Fibroblast of upper back skin (primary cell): Measurements from ENCODE around the gene NOSTRIN.
"Not testable (repeated sequence)": the region's sequence is repeated elsewhere in the genome, so short reads cannot be mapped to it uniquely, and the experiment has no call there.

Experiments used
- DNase-seq: peaks from one replicate; pipeline ENCODE4 v3.0.0-alpha.2; 2013

NOSTRIN gene

DNA sequence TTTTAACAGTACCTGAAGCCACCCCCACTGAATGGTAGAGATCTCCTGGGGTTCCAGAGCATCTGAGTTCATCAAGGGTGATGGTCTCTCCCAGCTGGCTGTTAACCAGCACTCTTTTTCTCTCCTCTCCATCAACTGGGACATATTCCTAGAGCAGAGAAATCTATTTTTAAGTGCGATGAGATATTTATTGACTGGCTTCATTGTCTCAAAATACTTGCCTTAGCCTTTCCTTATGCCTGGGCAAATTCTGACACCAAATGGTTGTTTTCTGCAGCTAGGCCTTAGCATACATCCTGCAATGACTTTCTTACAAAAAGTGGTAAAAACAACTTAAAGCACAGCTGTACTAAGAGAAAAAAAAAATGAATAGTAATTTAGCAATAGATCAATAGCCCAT lies 19.6 kb downstream of the NOSTRIN start:
- DNase-seq: no peak

DNA sequence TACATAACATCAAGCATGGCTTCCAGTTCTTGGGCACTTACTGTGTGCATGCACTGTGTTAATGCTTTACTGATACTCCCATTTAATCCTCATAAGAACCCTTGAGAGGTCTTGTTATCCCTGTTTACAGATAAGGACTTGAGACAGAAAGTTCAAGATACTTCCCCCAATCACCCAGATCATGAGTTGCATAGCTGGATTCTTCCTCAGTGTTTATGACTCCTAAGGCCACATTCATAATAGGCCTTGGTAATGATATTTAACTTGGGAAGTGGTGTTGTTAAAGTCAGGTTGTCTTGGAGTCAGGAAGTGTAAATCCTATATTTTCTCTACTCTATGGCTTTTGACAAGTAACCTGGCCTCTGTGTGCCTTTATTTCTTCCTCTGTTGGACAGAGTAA lies 22.7 kb downstream of the NOSTRIN start:
- DNase-seq: no peak

DNA sequence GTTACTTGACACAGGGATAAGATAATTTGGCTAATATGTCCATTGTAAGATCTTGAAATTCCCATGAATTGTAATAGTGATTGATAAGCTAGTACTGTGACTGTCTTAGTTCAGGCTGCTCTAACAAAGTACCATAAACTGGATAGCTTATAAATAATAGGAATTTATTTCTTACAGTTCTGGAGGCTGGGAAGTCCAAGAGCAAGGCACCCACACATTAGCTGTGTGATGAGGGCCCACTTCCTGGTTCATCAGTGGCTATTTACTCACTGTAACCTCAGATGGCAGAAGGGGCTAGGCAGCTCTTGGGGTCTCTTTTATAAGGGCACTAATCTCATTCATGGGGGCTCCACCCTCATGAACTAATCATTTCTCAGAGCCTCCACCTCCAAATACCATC lies 28.5 kb downstream of the NOSTRIN start:
- no peak for DNase-seq

DNA sequence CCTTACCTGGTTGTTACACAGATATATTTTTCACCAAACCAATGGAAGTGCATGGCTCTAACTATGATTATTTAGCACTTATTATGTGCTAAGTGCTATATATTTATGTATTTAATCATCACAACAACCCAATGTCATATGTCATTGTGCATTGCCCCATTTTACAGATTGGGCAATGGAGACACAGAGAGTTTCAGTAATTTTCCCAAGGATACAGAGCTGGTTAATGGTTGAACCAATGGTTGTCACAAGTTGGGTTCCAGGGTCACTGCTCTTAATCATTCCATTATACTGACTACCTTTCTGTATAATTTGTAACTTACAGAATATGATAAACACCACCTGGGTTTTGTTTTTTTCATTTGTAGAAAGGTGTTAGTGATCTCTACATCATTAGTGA lies 29.2 kb downstream of the NOSTRIN start:
- no peak for DNase-seq

DNA sequence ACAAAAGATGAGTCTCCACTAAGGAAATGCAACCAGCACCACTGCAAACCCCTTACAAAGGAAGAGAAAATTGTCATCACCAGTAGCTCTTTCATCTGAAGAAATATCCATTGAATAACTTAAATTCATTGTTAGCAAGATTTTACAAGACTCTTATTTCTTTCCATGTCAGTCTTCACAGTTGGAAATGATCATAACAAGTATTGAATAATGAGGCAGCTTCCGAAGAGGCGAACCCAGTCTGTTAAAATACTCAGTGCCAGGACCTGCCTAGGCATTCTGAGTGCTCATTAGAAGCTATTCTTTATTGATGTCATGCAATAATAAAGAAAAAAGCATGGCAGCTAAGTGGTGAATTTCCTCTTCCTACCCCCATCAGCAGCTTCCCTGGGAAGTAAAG lies 33.5 kb downstream of the NOSTRIN start:
- DNase-seq: no peak

DNA sequence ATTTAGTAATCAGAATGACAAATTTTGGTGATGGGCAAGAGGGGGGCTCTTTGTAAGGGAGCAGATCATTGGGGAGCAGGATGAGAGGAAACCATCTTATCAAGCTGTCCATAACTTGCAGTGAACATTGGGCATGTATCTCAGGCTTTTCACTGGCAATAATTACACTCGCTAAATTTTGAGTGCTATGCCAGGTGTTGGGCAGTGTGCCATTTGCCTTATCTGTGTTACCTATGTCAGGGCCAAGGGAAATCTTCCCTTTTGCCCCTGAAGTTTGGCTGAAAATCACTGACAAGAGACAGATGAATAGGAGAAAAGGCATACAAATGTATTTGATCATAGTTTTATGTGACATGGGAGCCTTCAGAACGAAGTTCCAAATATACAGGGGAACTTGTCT lies 39.0 kb downstream of the NOSTRIN start:
- no peak for DNase-seq

DNA sequence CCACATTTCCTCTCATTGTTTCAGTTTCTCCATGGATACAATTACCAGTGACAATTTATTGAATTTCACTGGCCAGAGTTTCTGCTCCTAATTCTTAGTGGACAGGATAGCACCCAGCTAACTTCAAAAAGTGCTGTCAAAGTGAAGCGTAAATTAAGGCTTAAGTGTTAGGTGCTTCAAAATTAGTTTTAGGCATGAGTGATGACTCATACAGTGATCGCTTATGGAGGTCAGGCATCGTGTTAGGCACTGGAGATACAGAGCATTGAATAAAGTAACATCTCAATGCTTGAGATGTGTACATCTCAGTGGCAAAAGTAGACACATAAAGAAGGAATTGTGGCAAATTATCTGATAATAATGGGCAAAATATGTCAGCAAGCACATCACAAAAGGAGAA lies 40.8 kb downstream of the NOSTRIN start:
- no peak for DNase-seq

DNA sequence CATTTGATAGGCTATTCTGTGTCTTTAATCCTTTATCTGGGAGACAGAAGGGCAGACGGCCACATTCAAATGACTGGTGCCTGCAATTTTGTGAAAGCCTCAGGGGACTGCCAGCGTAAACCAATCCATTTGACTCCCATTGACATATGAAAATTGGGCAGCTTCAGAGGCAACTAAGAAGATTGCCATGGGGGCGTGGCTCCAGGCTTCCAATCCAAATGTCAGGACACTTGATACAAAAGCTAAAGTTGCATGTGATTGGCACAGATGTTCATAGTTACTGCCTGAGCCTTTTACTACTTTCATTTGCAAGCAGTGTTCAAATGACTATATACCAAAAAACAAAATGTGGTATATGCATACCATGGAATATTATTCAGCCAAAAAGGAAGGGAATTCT lies 45.8 kb downstream of the NOSTRIN start:
- DNase-seq: no peak

DNA sequence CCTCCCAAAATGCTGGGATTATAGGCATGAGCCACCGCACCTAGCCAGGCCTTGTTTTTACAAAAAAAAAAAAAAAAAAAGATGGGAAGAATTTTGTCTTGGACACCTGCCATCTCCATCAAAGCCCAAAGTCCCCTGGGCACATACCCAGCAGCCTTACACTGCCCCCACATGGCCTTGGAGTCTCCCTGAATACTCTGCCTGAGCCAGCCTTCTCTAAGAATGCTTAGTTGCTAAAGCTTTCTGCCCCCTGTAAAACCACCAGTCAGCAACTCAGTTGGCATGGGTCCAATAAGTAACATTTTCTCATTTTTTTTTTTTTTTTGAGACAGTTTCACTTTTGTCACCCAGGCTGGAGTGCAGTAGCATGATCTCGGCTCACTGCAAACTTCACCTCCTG lies 47.2 kb downstream of the NOSTRIN start:
- peak; percentile 44 for DNase-seq

DNA sequence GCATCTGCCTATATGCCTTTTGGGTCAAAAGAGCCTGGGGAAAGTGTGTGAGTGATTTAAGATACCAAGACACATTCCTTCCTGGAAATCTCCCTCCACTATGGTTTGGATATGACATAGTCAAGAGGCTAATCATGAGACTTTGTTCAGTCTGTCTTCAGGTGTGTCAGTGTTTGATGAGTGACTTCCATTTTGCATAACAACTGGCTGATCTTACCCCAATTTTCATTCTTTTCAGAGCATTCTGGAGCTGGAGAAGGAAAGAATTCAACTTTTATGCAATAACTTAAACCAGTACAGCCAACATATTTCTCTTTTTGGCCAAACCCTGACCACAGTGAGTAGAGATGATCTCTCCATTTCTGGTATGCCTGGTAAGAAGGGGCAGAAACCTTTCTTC lies 48.4 kb downstream of the NOSTRIN start:
- peak; percentile 31 for DNase-seq

DNA sequence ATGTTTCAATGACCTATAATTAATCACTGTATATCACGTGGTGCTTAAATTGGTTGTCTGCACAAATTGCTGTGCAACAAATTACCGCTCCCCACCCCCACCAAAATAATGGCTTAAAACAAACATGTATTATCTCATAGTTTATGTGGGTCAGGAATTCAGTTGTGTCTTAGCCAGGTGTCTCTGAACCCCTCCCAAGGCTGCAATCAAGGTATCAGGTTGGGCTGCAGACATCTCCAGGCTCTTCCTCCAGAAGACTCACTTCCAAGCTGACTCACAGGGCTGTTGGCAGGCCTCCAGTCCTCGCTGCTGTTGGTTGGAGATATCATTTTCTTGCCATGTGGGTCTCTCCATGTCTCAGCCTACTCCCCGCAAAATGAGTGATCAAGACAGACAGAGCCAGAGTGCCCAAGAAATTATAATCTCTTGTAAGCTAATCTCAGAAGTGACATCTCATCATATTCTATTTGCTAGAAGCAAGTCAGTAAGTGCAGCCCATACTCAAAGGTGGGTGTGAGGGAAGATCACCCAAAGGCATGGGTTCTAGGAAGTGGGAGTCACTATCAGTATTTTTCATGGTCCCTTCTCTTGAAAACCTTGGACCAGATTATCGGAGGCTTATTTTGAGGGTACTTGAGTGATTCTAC lies 49.4 kb downstream of the NOSTRIN start:
- DNase-seq: peak; percentile 79

DNA sequence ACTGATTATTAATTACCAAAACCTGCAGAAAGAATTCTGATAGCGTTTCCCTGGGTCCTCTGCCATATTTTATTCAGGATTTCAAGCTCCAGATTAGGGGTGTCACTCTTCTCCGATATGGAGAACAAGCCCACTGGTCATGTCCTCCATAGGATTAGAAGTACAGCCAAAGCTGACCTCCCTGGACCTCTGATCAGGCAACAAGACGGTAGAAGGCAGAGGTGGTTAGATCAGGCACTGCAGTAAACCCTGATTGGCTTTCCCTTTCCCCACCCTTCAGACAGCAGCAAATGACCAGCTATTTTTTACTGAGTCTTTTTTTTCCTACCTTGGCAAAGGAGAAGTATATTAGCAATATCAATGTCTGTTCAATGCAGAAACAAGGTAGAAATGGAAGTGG lies 50.0 kb downstream of the NOSTRIN start:
- no peak for DNase-seq

DNA sequence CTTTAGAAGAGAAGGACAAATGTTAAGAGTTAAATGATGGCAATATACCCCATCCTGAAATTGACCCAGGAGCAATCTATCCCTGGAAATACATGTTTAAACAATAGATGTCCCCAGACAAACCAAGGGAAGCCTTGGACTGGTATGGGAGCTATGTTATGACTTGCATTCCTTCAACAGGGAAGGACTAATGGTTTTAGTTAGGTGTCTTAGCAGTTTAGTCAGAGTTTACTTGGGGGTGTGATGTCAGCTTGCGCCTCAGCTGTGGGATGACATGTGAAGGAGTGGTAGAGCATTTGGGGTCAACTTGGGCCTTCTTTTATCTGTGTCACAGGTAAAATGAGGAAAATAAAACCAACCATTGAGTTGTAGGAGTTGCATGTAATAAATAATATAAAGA lies 51.0 kb downstream of the NOSTRIN start:
- no peak for DNase-seq

DNA sequence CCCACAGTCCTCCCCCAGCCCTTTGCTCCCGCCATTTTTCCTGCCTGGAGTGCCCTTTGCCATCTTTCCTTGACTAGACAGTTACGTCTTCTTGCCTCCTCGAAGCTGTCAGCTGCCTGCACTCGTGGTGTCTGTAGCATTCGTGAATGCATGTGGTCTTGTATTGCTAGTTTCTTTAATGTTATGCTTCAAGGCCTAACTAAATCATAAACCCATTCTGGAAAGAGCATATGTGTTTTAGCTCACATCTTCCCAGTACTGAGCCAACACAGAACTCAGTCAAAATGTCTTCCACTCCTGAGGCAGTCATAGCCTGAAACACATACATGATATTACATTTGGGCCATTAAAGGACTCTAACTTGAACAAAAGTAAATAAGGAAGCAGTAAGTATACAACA lies 52.2 kb downstream of the NOSTRIN start:
- no peak for DNase-seq

DNA sequence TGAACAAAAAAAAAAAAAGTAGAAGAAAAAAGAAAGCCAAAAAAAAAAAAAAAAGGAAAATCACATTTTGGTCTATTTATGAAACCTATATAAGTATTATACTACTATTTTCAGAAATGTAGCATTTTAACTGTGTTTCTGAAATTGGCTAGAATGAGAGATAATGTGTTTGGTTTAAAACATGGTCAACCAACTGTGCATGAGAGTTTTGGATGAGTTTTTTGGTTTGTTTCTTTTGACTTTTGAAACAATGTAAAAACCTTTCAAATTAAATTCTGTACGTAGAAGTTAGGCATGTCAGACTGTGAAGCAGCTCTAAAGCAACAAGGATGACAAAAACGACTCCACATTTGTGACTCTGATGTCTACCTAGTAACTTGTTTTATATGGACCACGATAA lies 53.2 kb downstream of the NOSTRIN start:
- DNase-seq: no peak

DNA sequence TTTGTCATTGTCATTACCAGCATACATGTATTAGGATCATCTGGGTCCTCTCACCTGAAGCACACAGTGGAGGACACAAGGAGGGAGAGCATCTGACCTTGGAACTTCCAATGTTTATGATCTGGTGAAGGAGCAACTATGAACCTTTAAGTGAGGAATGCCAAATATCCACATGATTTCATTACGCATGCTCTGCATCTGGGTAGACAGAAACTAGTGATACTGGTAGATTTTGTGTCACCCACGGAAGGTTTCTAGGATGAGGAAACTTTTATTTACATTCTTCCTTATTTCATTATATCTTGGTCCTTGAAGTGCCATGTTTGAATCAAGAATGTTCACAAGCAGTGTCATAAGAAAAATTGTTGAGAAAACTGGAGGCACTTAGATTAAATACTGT lies 55.7 kb downstream of the NOSTRIN start:
- DNase-seq: no peak

DNA sequence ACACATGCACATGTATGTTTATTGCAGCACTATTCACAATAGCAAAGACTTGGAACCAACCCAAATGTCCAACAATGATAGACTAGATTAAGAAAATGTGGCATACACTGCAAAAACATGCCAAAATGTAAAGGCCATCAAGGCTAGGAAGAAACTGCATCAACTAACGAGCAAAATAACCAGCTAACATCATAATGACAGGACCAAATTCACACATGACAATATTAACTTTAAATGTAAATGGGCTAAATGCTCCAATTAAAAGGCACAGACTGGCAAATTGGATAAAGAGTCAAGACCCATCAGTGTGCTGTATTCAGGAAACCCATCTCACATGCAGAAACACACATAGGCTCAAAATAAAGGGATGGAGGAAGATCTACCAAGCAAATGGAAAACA lies 64.7 kb downstream of the NOSTRIN start:
- DNase-seq: not testable (repeated sequence)

DNA sequence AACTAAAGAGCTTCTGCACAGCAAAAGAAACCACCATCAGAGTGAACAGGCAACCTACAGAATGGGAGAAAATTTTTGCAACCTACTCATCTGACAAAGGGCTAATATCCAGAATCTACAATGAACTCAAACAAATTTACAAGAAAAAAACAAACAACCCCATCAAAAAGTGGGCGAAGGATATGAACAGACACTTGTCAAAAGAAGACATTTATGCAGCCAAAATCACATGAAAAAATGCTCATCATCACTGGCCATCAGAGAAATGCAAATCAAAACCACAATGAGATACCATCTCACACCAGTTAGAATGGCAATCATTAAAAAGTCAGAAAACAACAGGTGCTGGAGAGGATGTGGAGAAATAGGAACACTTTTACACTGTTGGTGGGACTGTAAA lies 67.9 kb downstream of the NOSTRIN start:
- not testable (repeated sequence) for DNase-seq

DNA sequence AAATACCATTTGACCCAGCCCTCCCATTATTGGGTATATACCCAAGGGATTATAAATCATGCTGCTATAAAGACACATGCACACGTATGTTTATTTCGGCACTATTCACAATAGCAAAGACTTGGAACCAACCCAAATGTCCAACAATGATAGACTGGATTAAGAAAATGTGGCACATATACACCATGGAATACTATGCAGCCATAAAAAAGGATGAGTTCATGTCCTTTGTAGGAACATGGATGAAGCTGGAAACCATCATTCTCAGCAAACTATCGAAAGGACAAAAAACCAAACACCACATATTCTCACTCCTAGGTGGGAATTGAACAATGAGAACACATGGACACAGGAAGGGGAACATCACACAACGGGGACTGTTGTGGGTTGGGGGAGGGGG lies 68.4 kb downstream of the NOSTRIN start:
- not testable (repeated sequence) for DNase-seq

DNA sequence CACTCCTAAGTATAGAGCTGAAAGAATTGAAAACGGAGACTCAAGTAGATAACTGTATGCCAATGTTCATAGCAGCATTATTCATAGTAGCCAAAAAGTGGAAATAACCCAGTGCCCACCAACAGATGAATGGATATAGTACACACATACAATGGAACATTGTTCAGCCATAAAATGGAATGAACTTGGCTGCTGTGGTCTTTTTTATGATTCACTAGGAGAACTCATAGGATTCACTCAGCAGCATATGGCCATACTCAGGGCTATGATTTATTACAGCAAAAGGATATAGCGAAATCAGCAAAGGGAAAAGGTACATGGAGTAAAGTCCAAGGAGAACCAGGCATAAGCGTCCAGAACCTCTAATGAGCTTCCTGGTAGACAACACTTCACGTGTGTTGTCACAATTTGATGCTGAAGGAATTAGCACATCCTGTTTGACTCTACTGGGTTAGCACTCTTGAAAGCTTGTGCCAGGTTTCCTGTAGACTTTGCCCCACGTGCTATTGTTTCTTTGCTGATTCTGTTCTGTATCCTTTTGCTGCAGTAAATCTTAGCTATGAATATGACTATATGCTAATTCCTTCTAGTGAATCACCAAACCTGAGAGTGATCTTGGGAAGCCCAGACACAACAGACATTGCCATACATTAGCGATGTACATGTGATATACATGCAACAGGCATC lies 72.1 kb downstream of the NOSTRIN start:
- no peak for DNase-seq

DNA sequence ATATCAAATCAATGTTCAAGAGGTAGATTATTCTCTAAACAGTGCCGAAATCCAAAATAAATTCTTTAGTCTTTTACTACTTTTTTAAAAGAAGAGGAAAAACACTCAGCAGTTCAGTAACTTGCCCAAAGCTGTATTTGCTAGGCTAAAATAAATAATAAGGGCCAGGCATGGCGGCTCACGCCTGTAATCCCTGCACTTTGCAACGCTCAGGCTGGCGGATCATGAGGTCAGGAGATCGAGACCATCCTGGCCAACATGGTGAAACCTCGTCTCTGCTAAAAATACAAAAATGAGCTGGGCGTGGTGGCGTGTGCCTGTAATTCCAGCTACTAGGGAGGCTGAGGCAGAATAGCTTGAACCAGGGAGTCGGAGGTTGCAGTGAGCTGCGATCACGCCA lies 79.7 kb downstream of the NOSTRIN start:
- DNase-seq: not testable (repeated sequence)

DNA sequence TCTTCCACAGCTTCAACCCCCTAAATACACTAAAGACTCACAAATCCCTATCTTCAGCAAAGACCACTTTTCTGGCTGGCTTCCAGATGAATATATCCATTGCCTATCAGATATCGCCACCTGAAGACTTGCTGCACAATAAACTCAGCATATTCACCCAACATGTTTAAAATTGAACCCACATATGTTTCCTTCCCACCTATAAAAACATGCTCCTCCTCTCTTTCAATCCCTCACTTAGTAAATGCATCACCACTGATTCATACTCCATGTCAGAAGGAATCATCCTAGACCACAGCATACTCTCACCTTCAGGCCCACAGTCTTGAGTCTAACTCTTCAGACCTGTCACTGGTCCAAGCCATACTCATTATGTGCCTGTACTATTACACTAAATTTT lies 82.5 kb downstream of the NOSTRIN start:
- peak; percentile 37 for DNase-seq

DNA sequence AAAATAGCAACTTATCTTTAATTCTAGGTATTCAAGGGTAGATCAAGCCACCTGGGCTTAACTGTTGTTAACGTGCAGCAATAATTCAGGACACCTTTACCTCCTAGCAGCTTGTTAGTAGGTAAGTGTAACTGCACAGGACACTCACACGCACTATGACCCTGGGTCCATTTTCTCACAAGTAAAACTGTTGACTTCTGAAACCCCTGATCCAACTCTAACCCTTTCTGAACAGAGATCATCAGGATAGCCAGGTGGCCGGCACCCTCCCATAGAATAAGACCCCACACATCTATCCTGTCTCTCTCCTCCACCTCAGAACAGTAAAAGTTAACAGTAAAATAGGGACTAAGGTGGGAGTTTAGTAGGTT lies 87.2 kb downstream of the NOSTRIN start:
- no peak for DNase-seq

DNA sequence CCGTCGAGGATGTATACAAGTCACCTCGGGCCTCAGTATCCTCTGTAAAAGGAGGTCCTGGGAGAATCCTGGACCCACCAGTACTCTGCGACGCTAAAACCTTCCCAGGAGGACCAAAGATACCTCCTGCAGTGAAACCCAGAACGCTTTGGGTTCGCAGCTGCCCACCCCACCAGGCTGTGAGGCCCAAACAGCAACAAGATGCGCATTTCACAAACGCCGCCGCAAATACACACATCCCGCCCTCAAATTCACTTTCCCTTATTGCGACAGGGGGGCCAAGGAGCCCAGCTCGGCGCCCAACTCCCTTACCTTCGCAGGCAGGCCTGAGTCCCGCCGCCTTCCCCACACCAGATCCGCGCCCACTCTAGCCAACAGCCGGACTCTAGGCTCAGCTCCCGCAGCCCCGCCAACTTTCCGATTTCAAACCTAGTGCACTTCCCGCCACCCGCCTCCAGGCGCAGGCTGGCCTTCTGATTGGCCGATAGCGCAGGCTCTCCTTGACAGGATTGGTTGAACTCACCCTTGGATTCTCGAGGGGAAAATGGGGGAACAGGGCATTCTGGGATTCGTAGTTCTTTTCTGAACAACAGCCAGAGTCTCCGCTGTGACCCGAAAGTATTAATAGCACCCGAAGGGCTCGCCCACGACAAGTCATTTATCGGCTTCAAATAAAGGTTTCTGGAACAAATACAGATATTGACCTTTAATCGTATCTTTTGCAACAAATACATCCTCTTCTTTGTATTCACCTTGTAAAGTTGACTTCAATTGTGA lies 87.8 kb downstream of the NOSTRIN start, which contains the start of gene SPC25:
Gene SPC25, minus strand, starts transcription at position 425 of the 777 bp plus-strand sequence. CDS start 911 bp downstream, outside the sequence.
- peak; percentile 92 for DNase-seq
